Measurements from ENCODE around the gene POLE3. TPM values are rescaled to one million over a fixed set of nuclear protein-coding genes. Genes with fewer than 3 reads are reported as not detected.
"Not testable (repeated sequence)": the region's sequence is repeated elsewhere in the genome, so short reads cannot be mapped to it uniquely, and the experiment has no call there.

POLE3 gene
- total and polyA plus RNA-seq, 4 donors, result 21.7 to 42.9 (median 28.4) TPM

DNA sequence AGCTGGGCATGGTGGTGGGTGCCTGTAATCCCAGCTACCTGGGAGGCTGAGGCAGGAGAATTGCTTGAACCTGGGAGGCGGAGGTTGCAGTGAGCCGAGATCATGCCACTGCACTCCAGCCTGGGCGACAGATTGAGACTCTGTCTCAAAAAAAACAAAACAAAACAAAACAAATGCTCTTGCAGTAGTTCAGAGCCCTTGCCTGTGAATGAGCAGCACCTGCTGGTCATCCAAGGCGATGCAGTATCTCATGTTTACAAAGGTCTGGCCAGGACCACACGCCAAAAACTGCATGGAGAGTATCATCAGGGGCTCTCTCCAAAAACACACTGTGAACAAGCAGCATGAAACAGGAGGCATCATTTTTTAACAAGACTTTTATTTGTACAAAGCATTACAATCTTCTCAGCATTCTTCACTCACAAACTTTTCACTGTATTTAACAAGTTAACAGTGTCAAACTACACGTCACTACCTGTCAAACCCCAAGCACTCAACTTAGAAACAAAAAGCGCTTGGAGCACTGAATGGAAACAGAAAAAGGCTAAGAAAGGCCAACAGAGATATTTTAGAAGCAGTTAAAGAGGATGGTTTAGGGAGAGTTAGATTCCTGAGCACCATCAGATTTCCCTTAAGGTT lies 3.5 kb downstream of the POLE3 start:
- H3K4me3 ChIP-seq; H3K9me3 ChIP-seq (ENCODE audit: control insufficient read depth in 4 of 4, insufficient read depth in 3 of 4, low read length in 3 of 4); H3K27me3 ChIP-seq (ENCODE audit: control insufficient read depth in 3 of 3, insufficient read depth in 3 of 3, low read length in 2 of 3); H3K4me1 ChIP-seq (ENCODE audit: control insufficient read depth in 5 of 5, insufficient read depth in 5 of 5, low read length in 5 of 5); H3K27ac ChIP-seq (ENCODE audit: low read depth in 1 of 2, low read length in 1 of 2); H3K9ac ChIP-seq (ENCODE audit: insufficient read depth in 1 of 2, low read length in 2 of 2); ATAC-seq (ENCODE audit: insufficient read depth, low FRiP score): not testable (repeated sequence)
- peaks cover 4 to 19% (median 11%) of the 10 kb centered on the region in 4 donors for H3K36me3 ChIP-seq (ENCODE audit: control insufficient read depth in 4 of 4, insufficient read depth in 4 of 4, low read length in 4 of 4)
- TF ChIP-seq, protein P1, sequence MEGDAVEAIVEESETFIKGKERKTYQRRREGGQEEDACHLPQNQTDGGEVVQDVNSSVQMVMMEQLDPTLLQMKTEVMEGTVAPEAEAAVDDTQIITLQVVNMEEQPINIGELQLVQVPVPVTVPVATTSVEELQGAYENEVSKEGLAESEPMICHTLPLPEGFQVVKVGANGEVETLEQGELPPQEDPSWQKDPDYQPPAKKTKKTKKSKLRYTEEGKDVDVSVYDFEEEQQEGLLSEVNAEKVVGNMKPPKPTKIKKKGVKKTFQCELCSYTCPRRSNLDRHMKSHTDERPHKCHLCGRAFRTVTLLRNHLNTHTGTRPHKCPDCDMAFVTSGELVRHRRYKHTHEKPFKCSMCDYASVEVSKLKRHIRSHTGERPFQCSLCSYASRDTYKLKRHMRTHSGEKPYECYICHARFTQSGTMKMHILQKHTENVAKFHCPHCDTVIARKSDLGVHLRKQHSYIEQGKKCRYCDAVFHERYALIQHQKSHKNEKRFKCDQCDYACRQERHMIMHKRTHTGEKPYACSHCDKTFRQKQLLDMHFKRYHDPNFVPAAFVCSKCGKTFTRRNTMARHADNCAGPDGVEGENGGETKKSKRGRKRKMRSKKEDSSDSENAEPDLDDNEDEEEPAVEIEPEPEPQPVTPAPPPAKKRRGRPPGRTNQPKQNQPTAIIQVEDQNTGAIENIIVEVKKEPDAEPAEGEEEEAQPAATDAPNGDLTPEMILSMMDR (IDR thresholded peaks at IDR 0.05; ENCODE audit: control extremely low read depth, extremely low read depth), result peak; percentile 65
- DNase-seq, result peak; percentile 74 to 85 (median 83)
- WGBS, 2 donors, result 39 to 41% methylated on average over 7 of the region's 7 CpGs

DNA sequence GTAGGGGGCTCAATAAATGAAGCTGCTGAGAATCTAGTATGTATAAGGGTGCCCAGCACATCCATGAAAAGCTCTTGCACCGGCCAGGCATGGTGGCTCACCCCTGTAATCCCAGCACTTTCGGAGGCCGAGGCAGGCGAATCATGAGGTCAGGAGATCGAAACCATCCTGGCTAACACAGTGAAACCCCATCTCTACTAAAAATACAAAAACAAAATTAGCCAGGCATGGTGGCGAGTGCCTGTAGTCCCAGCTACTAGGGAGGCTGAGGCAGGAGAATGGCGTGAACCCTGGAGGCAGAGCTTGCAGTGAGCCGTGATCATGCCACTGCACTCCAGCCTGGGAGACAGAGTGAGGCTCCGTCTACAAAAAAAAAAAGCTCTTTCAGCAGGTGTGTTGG lies 4.1 kb downstream of the POLE3 start:
- ATAC-seq (ENCODE audit: insufficient read depth, low FRiP score); H3K4me3 ChIP-seq; DNase-seq; H3K9me3 ChIP-seq (ENCODE audit: control insufficient read depth in 4 of 4, insufficient read depth in 3 of 4, low read length in 3 of 4); H3K27ac ChIP-seq (ENCODE audit: low read depth in 1 of 2, low read length in 1 of 2); H3K27me3 ChIP-seq (ENCODE audit: control insufficient read depth in 3 of 3, insufficient read depth in 3 of 3, low read length in 2 of 3); H3K9ac ChIP-seq (ENCODE audit: insufficient read depth in 1 of 2, low read length in 2 of 2): not testable (repeated sequence)
- Histone ChIP-seq H3K36me3 (ENCODE audit: control insufficient read depth in 4 of 4, insufficient read depth in 4 of 4, low read length in 4 of 4) (peaks cover 4 to 19% (median 11%) of the 10 kb centered on the region in 4 donors), H3K4me1 (ENCODE audit: control insufficient read depth in 5 of 5, insufficient read depth in 5 of 5, low read length in 5 of 5) (peaks cover 0 to 12% (median 9%) of the 10 kb centered on the region in 5 donors)
- WGBS, 2 donors, result 88 to 91% methylated on average over 9 of the region's 9 CpGs

DNA sequence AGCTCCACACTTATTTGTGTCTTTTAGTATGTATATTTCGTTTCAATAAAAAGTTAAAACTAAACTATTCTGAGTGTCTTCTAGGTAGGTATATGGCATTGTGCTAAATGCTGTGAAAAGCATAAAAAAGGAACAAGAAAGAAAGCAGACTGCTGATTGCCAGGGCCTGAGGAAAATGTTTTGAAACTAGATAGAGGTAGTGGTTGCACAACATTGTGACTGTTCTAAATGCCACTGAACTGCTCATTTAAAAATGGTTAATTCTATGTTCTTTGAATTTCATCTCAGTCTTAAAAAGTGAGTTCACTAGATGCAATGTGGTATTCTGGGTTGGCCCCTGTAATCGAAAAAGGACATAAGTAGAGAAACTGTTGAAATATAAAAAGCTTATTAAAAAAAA lies 6.8 kb downstream of the POLE3 start:
- H3K36me3 ChIP-seq (ENCODE audit: control insufficient read depth in 4 of 4, insufficient read depth in 4 of 4, low read length in 4 of 4), result peaks cover 4 to 16% (median 10%) of the 10 kb centered on the region in 4 donors
- ATAC-seq (ENCODE audit: insufficient read depth, low FRiP score) (no peak), DNase-seq (no peak)
- TF ChIP-seq, protein P1 (IDR thresholded peaks at IDR 0.05; ENCODE audit: control extremely low read depth, extremely low read depth), result no peak
- H3K9me3 ChIP-seq (ENCODE audit: control insufficient read depth in 4 of 4, insufficient read depth in 3 of 4, low read length in 3 of 4), result no peaks in the 10 kb centered on the region
- no peak overlapping the region for H3K27ac ChIP-seq (ENCODE audit: low read depth in 1 of 2, low read length in 1 of 2)
- 44 to 72% methylated on average over 2 of the region's 2 CpGs for whole genome bisulfite sequencing, 2 donors
- H3K4me3 ChIP-seq, result no peak overlapping the region
- H3K27me3 ChIP-seq (ENCODE audit: control insufficient read depth in 3 of 3, insufficient read depth in 3 of 3, low read length in 2 of 3), result no peaks in the 10 kb centered on the region
- no peak overlapping the region for H3K9ac ChIP-seq (ENCODE audit: insufficient read depth in 1 of 2, low read length in 2 of 2)
- peaks cover 8 to 18% (median 10%) of the 10 kb centered on the region in 5 donors for H3K4me1 ChIP-seq (ENCODE audit: control insufficient read depth in 5 of 5, insufficient read depth in 5 of 5, low read length in 5 of 5)

DNA sequence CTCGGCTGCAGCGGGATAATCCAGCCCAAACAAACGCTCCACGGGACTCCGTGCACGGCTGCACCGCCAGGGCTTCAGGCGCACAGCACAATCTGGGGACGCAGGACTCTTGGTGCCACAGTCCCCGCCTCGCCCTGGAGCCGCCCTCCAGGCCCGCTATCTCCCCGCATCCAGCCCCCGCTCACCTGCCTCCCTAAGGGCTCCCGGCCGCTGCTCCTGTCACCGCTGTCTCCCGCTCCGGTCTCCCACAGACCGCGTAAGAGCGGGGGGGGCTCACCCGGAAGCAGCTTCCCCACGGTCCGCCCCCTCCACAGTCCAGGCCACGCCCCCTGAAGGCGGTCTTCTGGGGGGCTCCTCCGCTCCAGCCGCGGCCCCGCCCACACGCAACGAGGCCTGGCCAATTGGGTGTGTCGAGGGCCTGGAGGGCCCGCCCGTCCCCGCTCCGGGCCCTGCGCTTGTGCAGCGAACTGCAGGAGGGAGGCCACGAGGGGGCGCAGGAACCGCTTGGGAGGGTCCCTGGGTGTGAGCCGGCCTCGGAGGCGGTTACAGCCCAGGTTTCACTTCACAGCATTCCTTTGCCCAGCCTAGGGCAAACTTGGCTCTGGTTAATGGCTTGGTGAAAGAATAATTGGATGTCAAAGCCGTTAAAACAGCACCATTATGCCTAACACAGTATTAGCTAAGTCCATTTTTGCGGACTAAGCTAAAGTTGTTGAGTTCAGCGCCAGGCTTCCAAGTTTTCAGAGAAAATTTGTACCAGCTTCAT lies 9.3 kb downstream of the POLE3 start, which contains the start of gene ALAD:
TSS of gene ALAD (minus strand) at position 258 of the 766 bp plus-strand sequence. CDS start 7,725 bp downstream, outside the sequence.
- ATAC-seq (ENCODE audit: insufficient read depth, low FRiP score) (peak; percentile 100), DNase-seq (peak; percentile 99)
- Histone ChIP-seq H3K4me3 (peak within 1 kb of the TSS; percentile 85), H3K27me3 (ENCODE audit: control insufficient read depth in 3 of 3, insufficient read depth in 3 of 3, low read length in 2 of 3) (no peaks in the 10 kb centered on the region), H3K9ac (ENCODE audit: insufficient read depth in 1 of 2, low read length in 2 of 2) (peak within 1 kb of the TSS; percentile 37 to 90), H3K4me1 (ENCODE audit: control insufficient read depth in 5 of 5, insufficient read depth in 5 of 5, low read length in 5 of 5) (peaks cover 9 to 18% (median 13%) of the 10 kb centered on the region in 5 donors), H3K36me3 (ENCODE audit: control insufficient read depth in 4 of 4, insufficient read depth in 4 of 4, low read length in 4 of 4) (peaks cover 0 to 3% (median 0%) of the 10 kb centered on the region in 4 donors), H3K9me3 (ENCODE audit: control insufficient read depth in 4 of 4, insufficient read depth in 3 of 4, low read length in 3 of 4) (no peaks in the 10 kb centered on the region), H3K27ac (ENCODE audit: low read depth in 1 of 2, low read length in 1 of 2) (peak within 1 kb of the TSS; percentile 75 to 78)
- TF ChIP-seq, protein P1 (IDR thresholded peaks at IDR 0.05; ENCODE audit: control extremely low read depth, extremely low read depth), result peak; percentile 74
- 2% methylated on average over 50 of the region's 50 CpGs for WGBS, 2 donors

Data from lung (tissue), 12 donors.